Kidney tubule cell (primary cell): Measurements from ENCODE around the gene ACER2.
"Not testable (repeated sequence)": the region's sequence is repeated elsewhere in the genome, so short reads cannot be mapped to it uniquely, and the experiment has no call there.

Experiments
- DNase-seq: peaks from one replicate; pipeline ENCODE4 v3.0.0-alpha.2; 2018; ENCODE audit warnings: low spot score

Gene ACER2

GRCh38 chr9:19409401-19410194, 789 bp downstream of the ACER2 start:
- peak; percentile 23 for DNase-seq

- DNase-seq, result no peak
Measured at GRCh38 chr9:19410195-19410503, 1.3 kb downstream of the ACER2 start.

DNA sequence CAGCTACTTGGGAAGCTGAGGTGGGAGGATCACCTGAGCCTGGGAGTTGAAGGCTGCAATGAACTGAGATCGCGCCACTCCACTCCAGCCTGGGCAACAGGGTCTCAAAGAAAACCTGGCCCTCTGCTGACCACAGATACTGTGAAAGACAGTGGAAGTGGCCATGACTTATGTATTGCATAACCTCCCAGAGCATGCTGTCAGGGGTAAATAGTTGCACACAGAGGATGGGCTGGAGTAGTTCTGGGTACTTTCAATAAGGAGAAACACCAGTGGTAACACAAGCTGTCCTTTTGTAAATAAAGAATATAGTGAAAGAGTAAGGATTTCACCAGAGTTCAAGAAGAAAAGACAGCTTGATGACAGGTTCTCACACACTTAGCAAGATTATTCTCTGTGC, 1.8 kb downstream of the ACER2 start:
- no peak for DNase-seq

- DNase-seq, result no peak
Measured at GRCh38 chr9:19411316-19411715, 2.5 kb downstream of the ACER2 start.

DNA sequence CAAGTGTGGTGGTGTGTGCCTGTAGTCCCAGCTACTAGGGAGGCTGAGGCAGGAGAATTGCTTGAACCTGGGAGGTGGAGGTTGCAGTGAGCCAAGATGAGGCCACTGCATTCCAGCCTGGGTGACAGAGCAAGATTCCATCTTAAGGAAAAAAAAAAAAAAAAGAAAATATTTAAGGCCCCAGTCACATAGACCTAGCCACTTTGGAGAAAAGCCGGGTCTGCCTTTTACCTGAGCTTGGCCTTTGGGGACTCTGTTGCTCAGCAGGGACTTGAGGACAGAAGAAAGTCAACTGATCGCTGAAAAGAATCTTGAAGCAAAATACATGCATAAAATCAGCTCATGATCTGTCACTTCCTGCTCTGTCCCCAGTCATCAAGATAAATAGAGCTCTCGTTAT, 4.6 kb downstream of the ACER2 start:
- not testable (repeated sequence) for DNase-seq

DNA sequence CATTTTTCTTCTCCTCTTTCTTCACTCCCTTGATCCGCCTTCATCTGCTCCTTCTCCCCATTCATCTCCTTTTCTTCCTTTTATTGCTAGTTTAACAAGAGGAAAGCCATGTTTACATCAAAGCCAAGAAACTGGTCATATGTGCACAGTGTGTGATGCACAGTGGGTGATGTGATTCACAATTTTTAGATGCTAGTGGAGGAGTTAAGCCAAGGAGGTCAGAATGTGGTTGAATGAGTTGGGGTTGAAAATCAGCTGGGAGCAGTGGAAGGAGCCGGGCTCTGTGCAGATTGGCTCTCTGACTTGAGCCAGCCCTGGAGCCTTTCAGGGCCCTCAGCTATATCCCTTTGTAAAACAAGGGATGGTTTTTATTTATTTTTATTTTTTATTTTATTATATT, 7.3 kb downstream of the ACER2 start:
- no peak for DNase-seq

DNA sequence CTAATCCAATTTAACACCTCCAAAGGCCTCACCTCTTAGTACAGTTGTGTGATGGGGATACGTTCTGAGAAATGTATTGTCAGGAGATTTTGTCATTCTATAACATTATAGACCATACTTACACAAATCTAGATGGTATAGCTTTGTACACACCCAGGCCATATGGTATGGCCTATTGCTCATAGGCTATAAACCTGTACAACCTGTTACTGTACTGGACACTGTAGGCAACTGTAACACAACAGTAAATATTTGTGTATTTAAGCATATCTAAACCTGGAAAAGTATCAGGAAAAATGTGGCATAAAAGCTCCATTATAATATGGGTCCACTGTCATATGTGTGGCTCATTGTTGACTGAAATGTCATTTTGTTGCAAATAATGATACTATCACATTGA, 12.1 kb downstream of the ACER2 start:
- DNase-seq, result no peak

DNA sequence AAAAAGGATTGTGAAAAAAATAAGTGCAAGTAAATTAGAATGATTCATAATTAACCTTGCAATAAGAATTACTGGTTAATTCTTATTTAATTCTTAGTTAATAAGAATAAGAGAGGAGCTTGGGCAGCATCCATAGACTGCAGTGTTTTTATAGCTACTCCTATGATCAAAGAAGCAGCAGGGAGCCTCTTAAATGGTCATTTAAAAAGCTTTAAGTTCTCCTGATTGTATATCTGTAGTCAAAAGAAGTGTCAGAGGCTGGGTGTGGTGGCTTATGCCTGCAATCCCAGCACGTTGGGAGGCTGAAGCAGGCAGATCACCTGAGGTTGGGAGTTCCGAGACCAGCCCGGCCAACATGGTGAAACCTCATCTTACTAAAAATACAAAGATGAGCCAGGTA, 14.4 kb downstream of the ACER2 start:
- no peak for DNase-seq

- DNase-seq, result no peak
Measured at GRCh38 chr9:19424176-19424779, 15.5 kb downstream of the ACER2 start.

DNA sequence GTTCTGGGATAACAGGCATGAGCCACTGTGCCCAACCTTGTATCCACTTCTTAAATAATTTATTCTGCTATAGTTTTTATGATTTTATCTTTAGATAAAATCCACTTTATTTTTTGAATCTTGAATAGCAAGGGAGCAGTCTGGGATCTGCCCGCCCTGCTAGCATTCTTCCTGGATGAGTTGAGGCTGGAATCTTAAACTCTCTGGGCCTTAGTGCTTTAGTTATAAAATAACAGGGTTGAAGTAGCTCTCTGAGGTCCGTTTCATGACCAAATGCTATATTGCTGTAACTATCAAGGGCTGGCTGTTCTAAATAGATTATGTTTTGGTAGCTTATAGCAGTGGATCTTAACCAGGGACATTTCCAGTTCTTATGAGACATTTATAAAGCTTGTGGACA, 20.8 kb downstream of the ACER2 start:
- DNase-seq, result peak; percentile 26

DNA sequence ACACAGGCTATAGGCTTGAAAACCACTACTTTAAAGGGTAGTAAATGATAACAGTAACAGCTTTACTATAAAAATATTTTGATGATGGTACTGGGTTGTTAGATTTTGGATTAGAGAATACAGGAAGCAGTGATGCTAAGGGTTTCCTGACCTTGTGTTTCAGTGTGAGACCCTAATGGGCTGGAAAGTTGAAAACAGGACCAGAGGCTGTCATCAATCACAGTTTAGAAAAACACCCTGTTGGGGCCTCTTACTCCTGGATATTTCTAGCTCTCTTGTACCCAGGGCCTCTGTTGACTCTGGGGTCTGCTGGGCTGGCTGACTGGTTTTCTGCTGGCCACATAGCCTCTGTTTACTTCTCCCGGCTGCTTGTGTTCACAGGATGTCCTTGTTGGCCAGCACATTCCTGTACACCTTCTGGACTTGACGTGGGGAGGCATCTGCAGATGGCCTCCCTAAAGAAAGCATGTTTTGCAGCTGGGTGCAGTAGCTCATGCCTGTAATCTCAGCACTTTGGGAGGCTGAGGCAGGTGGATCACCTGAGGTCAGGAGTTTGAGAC, 21.5 kb downstream of the ACER2 start:
- DNase-seq, result no peak

GRCh38 chr9:19431361-19432171, 22.8 kb downstream of the ACER2 start:
- no peak for DNase-seq

GRCh38 chr9:19432473-19432872, 23.7 kb downstream of the ACER2 start:
- no peak for DNase-seq

- DNase-seq, result not testable (repeated sequence)
Measured at GRCh38 chr9:19433729-19434128, 24.9 kb downstream of the ACER2 start.

- no peak for DNase-seq
Measured at GRCh38 chr9:19440376-19440775, 31.6 kb downstream of the ACER2 start.

DNA sequence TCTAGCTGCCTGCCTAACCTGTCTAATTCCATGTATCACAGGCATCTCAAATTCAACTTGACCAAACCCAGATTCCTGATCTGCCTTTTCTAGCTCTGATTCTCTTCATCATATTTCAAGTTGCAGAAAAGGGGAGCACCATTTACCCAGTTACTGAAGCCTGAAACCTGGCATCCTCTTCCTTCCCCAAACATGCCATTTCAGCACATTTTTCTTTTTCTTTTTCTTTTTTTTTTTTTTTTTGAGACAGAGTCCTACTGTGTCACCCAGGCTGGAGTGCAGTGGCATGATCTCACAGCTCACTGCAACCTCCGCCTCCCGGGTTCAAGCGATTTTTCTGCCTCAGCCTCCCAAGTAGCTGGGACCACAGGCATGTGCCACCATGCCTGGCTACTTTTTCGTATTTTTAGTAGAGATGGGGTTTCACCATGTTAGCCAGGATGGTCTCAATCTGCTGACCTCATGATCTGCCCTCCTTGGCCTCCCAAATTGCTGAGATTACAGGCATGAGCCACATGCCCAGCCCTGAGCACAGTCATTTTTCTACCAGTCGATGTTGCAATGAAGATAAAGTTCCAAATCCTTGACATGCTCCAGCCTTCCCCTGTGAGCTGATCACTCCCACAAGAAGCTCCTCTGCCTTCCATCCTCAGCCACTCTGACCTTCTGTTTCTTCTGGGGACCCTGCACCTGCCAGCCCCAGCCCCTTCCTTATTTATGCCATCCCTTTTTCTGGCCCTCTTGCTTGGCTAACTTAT, 32.2 kb downstream of the ACER2 start:
- no peak for DNase-seq

DNA sequence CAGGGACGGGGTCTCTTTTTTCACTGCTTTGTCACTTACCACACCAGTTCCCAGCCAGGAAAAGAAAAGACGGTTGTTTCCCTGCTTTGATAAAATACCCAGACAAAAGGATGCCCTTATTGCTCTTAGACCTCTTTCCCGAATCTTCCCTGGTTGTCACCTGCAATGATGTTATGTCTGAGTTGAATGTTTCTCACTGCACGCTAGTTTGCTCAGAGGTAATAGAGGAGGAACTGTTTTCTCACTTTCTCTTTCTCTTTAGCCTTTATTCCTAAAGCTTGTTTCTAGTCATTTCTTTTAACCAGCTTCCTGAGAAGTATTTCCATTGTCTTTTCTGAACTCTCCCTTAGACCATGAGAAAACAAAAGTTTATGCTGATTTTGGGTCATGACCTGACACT, 32.9 kb downstream of the ACER2 start:
- DNase-seq, result no peak

- DNase-seq, result no peak
Measured at GRCh38 chr9:19442240-19442639, 33.4 kb downstream of the ACER2 start.

DNA sequence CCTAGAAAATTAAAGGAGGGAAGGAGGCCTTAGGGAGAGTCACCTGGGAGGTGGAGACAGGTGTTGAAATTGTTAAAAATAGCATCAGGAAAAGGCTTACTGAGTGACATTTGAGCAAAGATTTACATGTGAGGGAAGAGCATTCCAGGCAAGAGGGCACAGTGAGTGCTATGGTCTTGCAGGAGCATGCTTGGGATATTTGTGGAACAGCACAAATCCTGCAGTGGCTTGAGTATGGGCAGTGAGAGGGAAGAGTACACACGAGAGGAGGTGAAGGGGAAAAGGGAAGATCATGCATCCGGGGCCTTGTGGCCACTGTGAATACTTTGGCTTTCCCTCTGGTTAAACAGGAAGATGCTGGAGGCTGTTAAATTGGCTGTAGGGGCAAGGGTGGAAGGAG, 36.6 kb downstream of the ACER2 start:
- no peak for DNase-seq

GRCh38 chr9:19446361-19446861, 37.6 kb downstream of the ACER2 start:
- DNase-seq, result no peak

GRCh38 chr9:19451240-19452087, 42.7 kb downstream of the ACER2 start:
- no peak for DNase-seq
